HepG2 (cell line): ENCODE measurements around the gene NLGN2. TPM values are rescaled to one million over a fixed set of nuclear protein-coding genes. Genes with fewer than 3 reads are reported as not detected.

Experiments
- AKAP8 ChIP-seq: sonication (generic); formaldehyde crosslinking; IDR thresholded peaks from 2 replicates; pipeline ENCODE4 v1.5.1; 2020; ENCODE audit warnings: mild to moderate bottlenecking, missing genetic modification reagents
- ARNT ChIP-seq: fragments of 450-650 bp; IDR thresholded peaks from 2 replicates; pipeline ENCODE4 v1.6.1; 2017
- ARNT2 ChIP-seq: sonication (generic); formaldehyde crosslinking; IDR thresholded peaks from 2 replicates; pipeline ENCODE4 v1.8.0; 2022; ENCODE audit warnings: mild to moderate bottlenecking, low read depth, missing genetic modification reagents, moderate library complexity
- FOXP1 ChIP-seq, 2 experiments: fragments of 450-650 bp in 1 of 2; IDR thresholded peaks; 2 replicates each; pipeline ENCODE4 v1.6.1; 2017 to 2018; ENCODE audit warnings: antibody characterized with exemption in 1 of 2
- GABPB1 ChIP-seq: IDR thresholded peaks from 2 replicates; pipeline ENCODE4 v1.6.1; 2016; ENCODE audit warnings: mild to moderate bottlenecking, missing genetic modification reagents, moderate library complexity, missing compliant biosample characterization
- HES4 ChIP-seq: sonication (generic); formaldehyde crosslinking; IDR thresholded peaks from 2 replicates; pipeline ENCODE4 v1.9.0; 2021; ENCODE audit warnings: mild to moderate bottlenecking, missing genetic modification reagents, borderline replicate concordance
- MAFK ChIP-seq, 2 experiments: IDR thresholded peaks in 1 of 2; conservative IDR thresholded peaks in 1 of 2; 2 replicates each; pipeline ENCODE4 v1.6.1; 2011; ENCODE audit warnings: improper control_type of control experiment in 2 of 2, low read length in 2 of 2
- NFIB ChIP-seq: sonication (generic); formaldehyde crosslinking; IDR thresholded peaks from 2 replicates; pipeline ENCODE4 v1.9.0; 2021; ENCODE audit warnings: missing genetic modification reagents, mild to moderate bottlenecking, borderline replicate concordance
- NFIC ChIP-seq: IDR thresholded peaks from 2 replicates; pipeline ENCODE4 v1.6.1; 2012; ENCODE audit warnings: mild to moderate bottlenecking, low read length, inconsistent platforms
- NFKBIZ ChIP-seq: IDR thresholded peaks from 2 replicates; pipeline ENCODE4 v1.6.1; 2018; ENCODE audit warnings: missing genetic modification reagents, missing compliant biosample characterization
- PTBP1 ChIP-seq: fragments of 200-400 bp; formaldehyde crosslinking; IDR thresholded peaks from 2 replicates; pipeline ENCODE4 v1.6.1; 2018; ENCODE audit warnings: low read length, low read depth; ENCODE audit not compliant: poor library complexity, severe bottlenecking
- REL ChIP-seq: sonication (generic); formaldehyde crosslinking; conservative IDR thresholded peaks from 2 replicates; pipeline ENCODE4 v1.8.0; 2022; ENCODE audit warnings: mild to moderate bottlenecking, missing genetic modification reagents, moderate library complexity
- TFAP4 ChIP-seq: sonication (generic); IDR thresholded peaks from 2 replicates; pipeline ENCODE4 v1.6.1; 2016; ENCODE audit warnings: low read depth, borderline replicate concordance
- TMF1 ChIP-seq: sonication (generic); formaldehyde crosslinking; IDR thresholded peaks from 2 replicates; pipeline ENCODE4 v1.8.1; 2022; ENCODE audit warnings: low read depth, missing genetic modification reagents
- ZBTB14 ChIP-seq: sonication (generic); formaldehyde crosslinking; IDR thresholded peaks from 2 replicates; pipeline ENCODE4 v1.4.0; 2020; ENCODE audit warnings: missing genetic modification reagents
- ZFP36L1 ChIP-seq: sonication (generic); formaldehyde crosslinking; IDR thresholded peaks from 2 replicates; pipeline ENCODE4 v1.8.0; 2022; ENCODE audit warnings: mild to moderate bottlenecking, missing genetic modification reagents, moderate library complexity
- ZNF547 ChIP-seq: sonication (generic); formaldehyde crosslinking; IDR thresholded peaks from 2 replicates; pipeline ENCODE4 v1.5.1; 2020; ENCODE audit warnings: mild to moderate bottlenecking, missing genetic modification reagents
- ZNF569 ChIP-seq: sonication (generic); formaldehyde crosslinking; IDR thresholded peaks from 2 replicates; pipeline ENCODE4 v1.5.0; 2020; ENCODE audit warnings: mild to moderate bottlenecking, missing genetic modification reagents, moderate library complexity, borderline replicate concordance
- ZNF687 ChIP-seq: sonication (generic); formaldehyde crosslinking; IDR thresholded peaks from 2 replicates; pipeline ENCODE4 v1.5.1; 2020; ENCODE audit warnings: mild to moderate bottlenecking, missing genetic modification reagents, moderate library complexity
- ZNF780A ChIP-seq: sonication (generic); formaldehyde crosslinking; IDR thresholded peaks from 2 replicates; pipeline ENCODE4 v1.8.0; 2022; ENCODE audit warnings: mild to moderate bottlenecking, missing genetic modification reagents, moderate library complexity
- polyA plus RNA-seq, 8 experiments: library from polyadenylated mRNA; depleted of rRNA in 3 of 8; stranded (reverse) in 7 of 8; unstranded in 1 of 8; fragments of >200 nt; fragmentation: Illumina TruSeq in 4 of 8; extraction: Trizol in 4 of 8; gene quantifications; 2 replicates each; pipeline versions ENCODE4 v1.2.1 to v1.2.3, GENCODE V29; 2011 to 2016; ENCODE audit warnings: low read depth in 4 of 8, missing spikeins in 1 of 8, mixed read lengths in 1 of 8; ENCODE audit not compliant: insufficient read depth in 1 of 8
- total RNA-seq, 5 experiments: library from RNA; depleted of rRNA; stranded (reverse); fragments of >200 nt; fragmentation: Illumina TruSeq; extraction: Trizol; gene quantifications; 2 replicates each; pipeline ENCODE4 v1.2.3, GENCODE V29; 2016; ENCODE audit warnings: low read depth in 1 of 5
- TF ChIP-seq, protein P1 (sequence below): sonication (generic); formaldehyde crosslinking; IDR thresholded peaks from 2 replicates; pipeline ENCODE4 v1.9.0; 2021; ENCODE audit warnings: missing genetic modification reagents, mild to moderate bottlenecking, borderline replicate concordance

Gene NLGN2
- total and polyA plus RNA-seq, 2 of the 13 experiments (the other 11 are each of a cell fraction or from before 2014, with no cell fraction given) = 1.9 to 11.0 TPM

- no peak for TF ChIP-seq MAFK (conservative IDR thresholded peaks at IDR 0.05 in 1 of 2, IDR thresholded peaks at IDR 0.05 in 1 of 2; ENCODE audit: low read length in 2 of 2)
- TF ChIP-seq ZNF687 (CRISPR knock-in tag) = peak; percentile 92
- TF ChIP-seq TFAP4 = peak; percentile 72; the same call in 1 of the 2 replicates
- TF ChIP-seq, protein P1, sequence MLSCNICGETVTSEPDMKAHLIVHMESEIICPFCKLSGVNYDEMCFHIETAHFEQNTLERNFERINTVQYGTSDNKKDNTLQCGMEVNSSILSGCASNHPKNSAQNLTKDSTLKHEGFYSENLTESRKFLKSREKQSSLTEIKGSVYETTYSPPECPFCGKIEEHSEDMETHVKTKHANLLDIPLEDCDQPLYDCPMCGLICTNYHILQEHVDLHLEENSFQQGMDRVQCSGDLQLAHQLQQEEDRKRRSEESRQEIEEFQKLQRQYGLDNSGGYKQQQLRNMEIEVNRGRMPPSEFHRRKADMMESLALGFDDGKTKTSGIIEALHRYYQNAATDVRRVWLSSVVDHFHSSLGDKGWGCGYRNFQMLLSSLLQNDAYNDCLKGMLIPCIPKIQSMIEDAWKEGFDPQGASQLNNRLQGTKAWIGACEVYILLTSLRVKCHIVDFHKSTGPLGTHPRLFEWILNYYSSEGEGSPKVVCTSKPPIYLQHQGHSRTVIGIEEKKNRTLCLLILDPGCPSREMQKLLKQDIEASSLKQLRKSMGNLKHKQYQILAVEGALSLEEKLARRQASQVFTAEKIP = no peak
- no peak for TF ChIP-seq ZNF780A (CRISPR knock-in tag)
- TF ChIP-seq REL = peak; percentile 75; the same call in 1 of the 2 replicates
- 0 out of 2 replicates have a peak, but pooled peaks have one; percentile 29 for TF ChIP-seq ARNT2 (CRISPR knock-in tag)
- no peak for TF ChIP-seq NFIC
- no peak for TF ChIP-seq ARNT
- TF ChIP-seq TMF1 (CRISPR knock-in tag) = no peak
- TF ChIP-seq ZBTB14 (CRISPR knock-in tag) = no peak
- TF ChIP-seq HES4 = no peak
- TF ChIP-seq ZNF547 (CRISPR knock-in tag) = peak; percentile 54; the same call in 1 of the 2 replicates
- TF ChIP-seq GABPB1 (CRISPR knock-in tag) = peak; percentile 82
- no peak for TF ChIP-seq PTBP1
- no peak for TF ChIP-seq FOXP1 (IDR thresholded peaks at IDR 0.05)
- no peak for TF ChIP-seq FOXP1 (CRISPR knock-in tag; IDR thresholded peaks at IDR 0.05)
- TF ChIP-seq ZFP36L1 (CRISPR knock-in tag) = no peak; the same call in 1 of the 2 replicates
- TF ChIP-seq NFIB (CRISPR knock-in tag) = no peak
- no peak for TF ChIP-seq NFKBIZ
- TF ChIP-seq AKAP8 (CRISPR knock-in tag) = peak; percentile 26; the same call in 1 of the 2 replicates
- no peak for TF ChIP-seq ZNF569 (CRISPR knock-in tag)
Observed at GRCh38 chr17:7444682-7445618, 37.3 kb downstream of the NLGN2 start, which contains the start of gene CHRNB1 (continued).
